Kidney epithelial cell (primary cell): Measurements from ENCODE around the gene HTRA3. TPM values are rescaled to one million over a fixed set of nuclear protein-coding genes. Genes with fewer than 3 reads are reported as not detected.

Experiments used
- DNase-seq: peaks from one replicate; pipeline ENCODE4 v3.0.0-alpha.2; 2010; ENCODE audit warnings: low read depth
- H3K27me3 ChIP-seq: 2 replicates; pipeline ENCODE4 v1.6.0; 2011; ENCODE audit warnings: low read length; ENCODE audit not compliant: control insufficient read depth, insufficient read depth
- H3K36me3 ChIP-seq: 2 replicates; pipeline ENCODE4 v1.5.1; 2011; ENCODE audit warnings: low read length; ENCODE audit not compliant: control insufficient read depth, insufficient read depth
- H3K4me3 ChIP-seq: 2 replicates; pipeline ENCODE4 v1.5.1; 2011; ENCODE audit warnings: low read depth, mild to moderate bottlenecking, control low read depth, low read length
- CTCF ChIP-seq: IDR thresholded peaks from 2 replicates; pipeline ENCODE4 v1.5.1; 2011; ENCODE audit warnings: mild to moderate bottlenecking, moderate library complexity, low read length, control low read depth, inconsistent platforms; ENCODE audit not compliant: insufficient read depth, poor library complexity, severe bottlenecking
- total RNA-seq: library from RNA; depleted of rRNA; stranded (reverse); fragments of >200 nt; gene quantifications from 2 replicates; pipeline ENCODE4 v1.2.3, GENCODE V29; 2015

The HTRA3 gene
- total RNA-seq, 1 donor from 2014 or later, result 4.7 TPM

GRCh38 chr4:8350352-8350751 is 80.8 kb downstream of the HTRA3 start:
- no peak for TF ChIP-seq CTCF
- DNase-seq, result no peak
- Histone ChIP-seq H3K4me3 (no peak overlapping the region), H3K36me3 (no peaks in the 10 kb centered on the region), H3K27me3 (peaks cover 14% of the 10 kb centered on the region)

- no peaks in the 10 kb centered on the region for H3K36me3 ChIP-seq
- H3K4me3 ChIP-seq, result no peak overlapping the region
- peaks cover 11% of the 10 kb centered on the region for H3K27me3 ChIP-seq
- no peak for DNase-seq
- no peak for TF ChIP-seq CTCF
Observed at GRCh38 chr4:8350841-8351461, 81.4 kb downstream of the HTRA3 start.

- Histone ChIP-seq H3K27me3 (peaks cover 7% of the 10 kb centered on the region), H3K36me3 (no peaks in the 10 kb centered on the region), H3K4me3 (no peak overlapping the region)
- TF ChIP-seq CTCF, result no peak
- peak; percentile 32 for DNase-seq
Observed at GRCh38 chr4:8351931-8352367, 82.4 kb downstream of the HTRA3 start.

- DNase-seq, result no peak
- TF ChIP-seq CTCF, result no peak
- Histone ChIP-seq H3K36me3 (no peaks in the 10 kb centered on the region), H3K4me3 (no peak overlapping the region), H3K27me3 (peaks cover 3% of the 10 kb centered on the region)
Observed at GRCh38 chr4:8352368-8353157, 83.0 kb downstream of the HTRA3 start.

- DNase-seq, result no peak
- Histone ChIP-seq H3K36me3 (no peaks in the 10 kb centered on the region), H3K27me3 (peaks cover 3% of the 10 kb centered on the region), H3K4me3 (no peak overlapping the region)
- no peak for TF ChIP-seq CTCF
Observed at GRCh38 chr4:8353158-8353669, 83.7 kb downstream of the HTRA3 start.
